Activated CD4-positive, alpha-beta memory T cell treated with anti-CD3 and anti-CD28 coated beads, Interleukin-2, amount 10 ng/mL, durations not matched to agents 7 days and 5 days (primary cell): Measurements from ENCODE around the gene KTN1. TPM values are rescaled to one million over a fixed set of nuclear protein-coding genes. Genes with fewer than 3 reads are reported as not detected.

ENCODE experiments used
- CTCF ChIA-PET: fragments of 350-600 bp; sonication (Branson Sonifier 250); formaldehyde crosslinking; loops from one replicate; lab custom pipeline; 2021; ENCODE audit warnings: antibody characterized with exemption, inconsistent platforms; lab: Charles Lee
- POLR2A ChIA-PET: fragments of 350-600 bp; sonication (Branson Sonifier 250); formaldehyde crosslinking; loops from one replicate; lab custom pipeline; 2021; ENCODE audit warnings: antibody characterized with exemption; lab: Charles Lee
- DNase-seq: peaks from one replicate; pipeline ENCODE4 v3.0.0-alpha.2; 2020
- H3K27ac Mint-ChIP-seq: one replicate; pipeline ENCODE4 v1.8.0; 2021; ENCODE audit warnings: mild to moderate bottlenecking, mixed read lengths
- H3K27me3 Mint-ChIP-seq: one replicate; pipeline ENCODE4 v1.8.0; 2021; ENCODE audit warnings: mixed read lengths
- H3K36me3 Mint-ChIP-seq: one replicate; pipeline ENCODE4 v1.8.0; 2021; ENCODE audit warnings: low read depth, mixed read lengths
- H3K4me1 Mint-ChIP-seq: one replicate; pipeline ENCODE4 v1.8.0; 2021; ENCODE audit warnings: mixed read lengths
- H3K4me3 Mint-ChIP-seq: one replicate; pipeline ENCODE4 v1.8.0; 2021; ENCODE audit warnings: mild to moderate bottlenecking, mixed read lengths
- H3K9me3 Mint-ChIP-seq: one replicate; pipeline ENCODE4 v1.8.0; 2021; ENCODE audit warnings: mixed read lengths
- total RNA-seq, 2 experiments: library from RNA; stranded (reverse); gene quantifications; one replicate each; pipeline ENCODE4 v1.2.3, GENCODE V29; 2021

KTN1 gene
- total RNA-seq, 2 experiments from 2014 or later: 96.7 to 99.9 TPM

GRCh38 chr14:55628426-55628825, 48.4 kb downstream of the KTN1 start:
- Mint-ChIP-seq H3K27me3 (no peaks in the 10 kb centered on the region), H3K9me3 (no peaks in the 10 kb centered on the region), H3K4me3 (no peak overlapping the region), H3K36me3 (peaks cover 48% of the 10 kb centered on the region), H3K27ac (no peak overlapping the region), H3K4me1 (no peaks in the 10 kb centered on the region)
- CTCF ChIA-PET: no interaction called here
- POLR2A ChIA-PET: no interaction called here
- DNase-seq: no peak

- peaks cover 1% of the 10 kb centered on the region for H3K4me1 Mint-ChIP-seq
- H3K36me3 Mint-ChIP-seq: peaks cover 46% of the 10 kb centered on the region
- no peaks in the 10 kb centered on the region for H3K9me3 Mint-ChIP-seq
- CTCF ChIA-PET: no interaction called here
- H3K4me3 Mint-ChIP-seq: no peak overlapping the region
- no peaks in the 10 kb centered on the region for H3K27me3 Mint-ChIP-seq
- POLR2A ChIA-PET: no interaction called here
- no peak for DNase-seq
- H3K27ac Mint-ChIP-seq: no peak overlapping the region
Measured at GRCh38 chr14:55638665-55639064, 58.7 kb downstream of the KTN1 start.

GRCh38 chr14:55641290-55641689, 61.3 kb downstream of the KTN1 start:
- Mint-ChIP-seq H3K9me3 (no peaks in the 10 kb centered on the region), H3K27ac (no peak overlapping the region), H3K4me1 (peaks cover 4% of the 10 kb centered on the region), H3K4me3 (no peak overlapping the region), H3K36me3 (peaks cover 52% of the 10 kb centered on the region), H3K27me3 (no peaks in the 10 kb centered on the region)
- POLR2A ChIA-PET: no interaction called here
- CTCF ChIA-PET: interaction anchor here (0.5 kb wide), 1 partner anchor 199 kb away, joined by 3 read pairs; no protein-coding TSS in a partner anchor
- no peak for DNase-seq

GRCh38 chr14:55641954-55642353, 61.9 kb downstream of the KTN1 start:
- peaks cover 4% of the 10 kb centered on the region for H3K4me1 Mint-ChIP-seq
- DNase-seq: no peak
- no peak overlapping the region for H3K27ac Mint-ChIP-seq
- CTCF ChIA-PET: no interaction called here
- no peak overlapping the region for H3K4me3 Mint-ChIP-seq
- POLR2A ChIA-PET: no interaction called here
- H3K9me3 Mint-ChIP-seq: no peaks in the 10 kb centered on the region
- H3K27me3 Mint-ChIP-seq: no peaks in the 10 kb centered on the region
- peaks cover 51% of the 10 kb centered on the region for H3K36me3 Mint-ChIP-seq

GRCh38 chr14:55645145-55645544, 65.1 kb downstream of the KTN1 start:
- POLR2A ChIA-PET: no interaction called here
- no peak overlapping the region for H3K4me3 Mint-ChIP-seq
- H3K9me3 Mint-ChIP-seq: no peaks in the 10 kb centered on the region
- peaks cover 6% of the 10 kb centered on the region for H3K4me1 Mint-ChIP-seq
- no peak overlapping the region for H3K27ac Mint-ChIP-seq
- CTCF ChIA-PET: no interaction called here
- no peak for DNase-seq
- no peaks in the 10 kb centered on the region for H3K27me3 Mint-ChIP-seq
- peaks cover 59% of the 10 kb centered on the region for H3K36me3 Mint-ChIP-seq

- ChIA-PET POLR2A (no interaction called here), CTCF (no interaction called here)
- no peak for DNase-seq
- H3K36me3 Mint-ChIP-seq: peaks cover 58% of the 10 kb centered on the region
- H3K4me3 Mint-ChIP-seq: no peak overlapping the region
- H3K9me3 Mint-ChIP-seq: no peaks in the 10 kb centered on the region
- H3K4me1 Mint-ChIP-seq: peaks cover 13% of the 10 kb centered on the region
- no peak overlapping the region for H3K27ac Mint-ChIP-seq
- H3K27me3 Mint-ChIP-seq: no peaks in the 10 kb centered on the region
Measured at GRCh38 chr14:55645845-55646832, 66.1 kb downstream of the KTN1 start.

GRCh38 chr14:55650992-55651391, 71.0 kb downstream of the KTN1 start:
- CTCF ChIA-PET: no interaction called here
- POLR2A ChIA-PET: no interaction called here
- no peaks in the 10 kb centered on the region for H3K27me3 Mint-ChIP-seq
- no peak overlapping the region for H3K4me3 Mint-ChIP-seq
- H3K36me3 Mint-ChIP-seq: peaks cover 57% of the 10 kb centered on the region
- no peak for DNase-seq
- H3K4me1 Mint-ChIP-seq: peaks cover 12% of the 10 kb centered on the region
- no peak overlapping the region for H3K27ac Mint-ChIP-seq
- H3K9me3 Mint-ChIP-seq: no peaks in the 10 kb centered on the region

- Mint-ChIP-seq H3K4me3 (no peak overlapping the region), H3K27ac (no peak overlapping the region), H3K9me3 (no peaks in the 10 kb centered on the region), H3K4me1 (peaks cover 12% of the 10 kb centered on the region), H3K36me3 (peaks cover 54% of the 10 kb centered on the region), H3K27me3 (no peaks in the 10 kb centered on the region)
- CTCF ChIA-PET: no interaction called here
- no peak for DNase-seq
- POLR2A ChIA-PET: no interaction called here
Measured at GRCh38 chr14:55654243-55654642, 74.2 kb downstream of the KTN1 start.

GRCh38 chr14:55661029-55661428, 81.0 kb downstream of the KTN1 start:
- H3K36me3 Mint-ChIP-seq: peaks cover 54% of the 10 kb centered on the region
- H3K4me3 Mint-ChIP-seq: no peak overlapping the region
- no peaks in the 10 kb centered on the region for H3K9me3 Mint-ChIP-seq
- CTCF ChIA-PET: interaction anchor here (1.1 kb wide), 1 partner anchor 814 kb away, joined by 3 read pairs; no protein-coding TSS in a partner anchor
- no peak overlapping the region for H3K27ac Mint-ChIP-seq
- no peak for DNase-seq
- peaks cover 23% of the 10 kb centered on the region for H3K4me1 Mint-ChIP-seq
- no peaks in the 10 kb centered on the region for H3K27me3 Mint-ChIP-seq
- POLR2A ChIA-PET: no interaction called here

GRCh38 chr14:55662752-55663151, 82.7 kb downstream of the KTN1 start:
- peaks cover 23% of the 10 kb centered on the region for H3K4me1 Mint-ChIP-seq
- no peak overlapping the region for H3K27ac Mint-ChIP-seq
- DNase-seq: no peak
- ChIA-PET POLR2A (no interaction called here), CTCF (no interaction called here)
- no peaks in the 10 kb centered on the region for H3K9me3 Mint-ChIP-seq
- no peak overlapping the region for H3K4me3 Mint-ChIP-seq
- peaks cover 52% of the 10 kb centered on the region for H3K36me3 Mint-ChIP-seq
- H3K27me3 Mint-ChIP-seq: no peaks in the 10 kb centered on the region

- no peak for DNase-seq
- Mint-ChIP-seq H3K4me1 (peaks cover 26% of the 10 kb centered on the region), H3K4me3 (no peak overlapping the region), H3K9me3 (no peaks in the 10 kb centered on the region), H3K27me3 (no peaks in the 10 kb centered on the region), H3K27ac (no peak overlapping the region), H3K36me3 (peaks cover 47% of the 10 kb centered on the region)
- POLR2A ChIA-PET: interaction anchor here (1.1 kb wide), 1 partner anchor 84 kb away, joined by 4 read pairs; no protein-coding TSS in a partner anchor
- CTCF ChIA-PET: interaction anchor here (1.1 to 1.4 kb wide), 2 partner anchors 21 to 248 kb away, joined by 5 to 6 read pairs; no protein-coding TSS in a partner anchor
Measured at GRCh38 chr14:55665067-55665675, 85.2 kb downstream of the KTN1 start.

- H3K4me1 Mint-ChIP-seq: peaks cover 21% of the 10 kb centered on the region
- ChIA-PET CTCF (no interaction called here), POLR2A (no interaction called here)
- peaks cover 50% of the 10 kb centered on the region for H3K36me3 Mint-ChIP-seq
- no peak overlapping the region for H3K27ac Mint-ChIP-seq
- no peaks in the 10 kb centered on the region for H3K27me3 Mint-ChIP-seq
- no peak for DNase-seq
- no peaks in the 10 kb centered on the region for H3K9me3 Mint-ChIP-seq
- no peak overlapping the region for H3K4me3 Mint-ChIP-seq
Measured at GRCh38 chr14:55667801-55668200, 87.8 kb downstream of the KTN1 start.

GRCh38 chr14:55671641-55672040, 91.6 kb downstream of the KTN1 start:
- no peaks in the 10 kb centered on the region for H3K9me3 Mint-ChIP-seq
- peaks cover 44% of the 10 kb centered on the region for H3K36me3 Mint-ChIP-seq
- ChIA-PET CTCF (no interaction called here), POLR2A (no interaction called here)
- H3K27ac Mint-ChIP-seq: no peak overlapping the region
- DNase-seq: no peak
- H3K4me3 Mint-ChIP-seq: no peak overlapping the region
- peaks cover 3% of the 10 kb centered on the region for H3K4me1 Mint-ChIP-seq
- no peaks in the 10 kb centered on the region for H3K27me3 Mint-ChIP-seq
